Upper lobe of left lung (tissue), 4 donors: Measurements from ENCODE around the gene ZNF729.
"Not testable (repeated sequence)": the region's sequence is repeated elsewhere in the genome, so short reads cannot be mapped to it uniquely, and the experiment has no call there.

ENCODE experiments used
- CTCF ChIP-seq, 6 experiments: fragments of 450-650 bp in 4 of 6; fragments of 200-600 bp in 2 of 6; sonication (generic) in 2 of 6; IDR thresholded peaks; one replicate each; pipeline ENCODE4 v1.5.1; 2016 to 2019; ENCODE audit warnings: antibody characterized with exemption in 6 of 6
- EP300 ChIP-seq, 4 donors: sonication (generic); formaldehyde crosslinking; IDR thresholded peaks; one replicate each; pipeline ENCODE4 v1.5.1; 2017; ENCODE audit warnings: antibody characterized with exemption in 4 of 4, control low read depth in 2 of 4
- POLR2A ChIP-seq, 4 donors: fragments of 450-650 bp; IDR thresholded peaks; one replicate each; pipeline ENCODE4 v1.5.1; 2016 to 2017; ENCODE audit warnings: antibody characterized with exemption in 4 of 4, mild to moderate bottlenecking in 2 of 4
- POLR2AphosphoS5 ChIP-seq, 2 donors: sonication (generic); formaldehyde crosslinking; IDR thresholded peaks; one replicate each; pipeline ENCODE4 v1.5.1; 2017; ENCODE audit warnings: antibody characterized with exemption in 2 of 2

- not testable (repeated sequence) for TF ChIP-seq EP300, POLR2A, CTCF, POLR2AphosphoS5 (IDR thresholded peaks at IDR 0.05)
Observed at GRCh38 chr19:22321554-22321953, 35.3 kb downstream of the ZNF729 start.
